Lower leg skin (tissue), 4 donors: ENCODE results near the gene ADORA1. TPM values are rescaled to one million over a fixed set of nuclear protein-coding genes. Genes with fewer than 3 reads are reported as not detected.

Experiments used
- DNase-seq, 2 donors: peaks; one replicate each; pipeline ENCODE4 v3.0.0-alpha.2; 2019; ENCODE audit warnings: low spot score in 2 of 2
- H3K4me3 ChIP-seq: fragments of 200-600 bp; sonication (generic); 2 replicates; pipeline ENCODE4 v1.5.1; 2017; ENCODE audit warnings: mild to moderate bottlenecking, low read depth; ENCODE audit not compliant: poor library complexity, severe bottlenecking
- POLR2A ChIP-seq, 2 donors: fragments of 450-650 bp; IDR thresholded peaks; one replicate each; pipeline ENCODE4 v1.6.1; 2016 to 2017; ENCODE audit warnings: antibody characterized with exemption in 2 of 2, mild to moderate bottlenecking in 1 of 2, moderate library complexity in 1 of 2
- WGBS, 2 donors: methylation state at CpG; one replicate each; pipeline ENCODE4 v1.1.5; 2018; 5-methylcytosine and 5-hydroxymethylcytosine counted together
- intact Hi-C: fragments of 100-400 bp; cut with DNase I; formaldehyde crosslinking; loops from one replicate; pipeline ENCODE4 v1.15.0; 2023; ENCODE audit warnings: low total_unique reads
- total RNA-seq, 4 donors: library from RNA; depleted of rRNA; stranded (reverse); fragments of >200 nt; gene quantifications; one replicate each; pipeline ENCODE4 v1.1.0, GENCODE V29; 2016
- TF ChIP-seq, protein P1 (sequence below), 3 donors: fragments of 450-650 bp; IDR thresholded peaks; one replicate each; pipeline ENCODE4 v1.5.1; 2016; ENCODE audit warnings: antibody characterized with exemption in 3 of 3, mild to moderate bottlenecking in 3 of 3, moderate library complexity in 2 of 3

ADORA1 gene
- total RNA-seq, 4 donors from 2014 or later = 1.8 to 7.7 (median 5.3) TPM

DNA sequence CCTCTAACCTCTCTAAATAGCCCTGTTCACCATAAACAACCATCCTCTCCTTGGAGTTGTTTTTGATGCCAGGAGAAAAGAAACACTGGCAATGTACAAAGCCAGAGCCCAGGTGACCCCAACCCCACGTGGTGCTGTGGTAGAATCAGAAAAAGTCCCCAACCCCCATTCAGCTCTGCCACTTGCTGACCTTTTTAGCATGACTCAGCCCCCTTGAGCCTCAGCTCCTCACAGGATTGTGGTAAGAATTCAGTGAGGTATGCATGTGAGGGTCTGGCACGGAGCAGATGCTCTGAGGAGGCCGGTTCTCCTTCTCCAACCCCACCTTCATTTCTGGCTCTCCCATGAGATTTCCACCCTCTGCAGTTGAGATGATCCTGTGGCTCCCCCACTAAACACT lies 70.1 kb downstream of the ADORA1 start:
- DNase-seq = no peak
- intact Hi-C loops = no loop called here
- WGBS, 2 donors = 49 to 60% methylated on average over 3 of the region's 3 CpGs
- no peak overlapping the region for H3K4me3 ChIP-seq
- TF ChIP-seq POLR2A (IDR thresholded peaks at IDR 0.05) = no peak

DNA sequence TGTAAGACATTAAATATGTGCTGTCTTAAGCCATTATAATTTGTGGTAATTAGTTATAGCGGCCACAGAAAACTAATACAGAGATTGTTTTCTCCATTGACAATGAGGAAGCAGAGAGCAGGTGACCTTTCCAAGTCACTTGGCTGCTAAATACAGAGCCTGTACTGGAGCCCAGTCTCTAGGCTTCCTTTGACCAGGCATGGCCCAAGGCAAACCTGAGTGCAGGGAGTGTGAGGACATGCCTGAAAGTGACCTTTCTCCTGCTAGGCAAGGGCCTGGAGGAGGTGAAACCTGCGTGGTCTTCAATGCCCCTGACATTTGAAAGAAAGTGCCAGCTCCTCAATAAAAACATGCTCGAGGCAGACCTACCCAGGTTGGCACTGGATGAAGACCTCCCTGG lies 71.5 kb downstream of the ADORA1 start:
- intact Hi-C loops = no loop called here
- no peak overlapping the region for H3K4me3 ChIP-seq
- DNase-seq = no peak
- TF ChIP-seq POLR2A (IDR thresholded peaks at IDR 0.05) = no peak
- TF ChIP-seq, protein P1, sequence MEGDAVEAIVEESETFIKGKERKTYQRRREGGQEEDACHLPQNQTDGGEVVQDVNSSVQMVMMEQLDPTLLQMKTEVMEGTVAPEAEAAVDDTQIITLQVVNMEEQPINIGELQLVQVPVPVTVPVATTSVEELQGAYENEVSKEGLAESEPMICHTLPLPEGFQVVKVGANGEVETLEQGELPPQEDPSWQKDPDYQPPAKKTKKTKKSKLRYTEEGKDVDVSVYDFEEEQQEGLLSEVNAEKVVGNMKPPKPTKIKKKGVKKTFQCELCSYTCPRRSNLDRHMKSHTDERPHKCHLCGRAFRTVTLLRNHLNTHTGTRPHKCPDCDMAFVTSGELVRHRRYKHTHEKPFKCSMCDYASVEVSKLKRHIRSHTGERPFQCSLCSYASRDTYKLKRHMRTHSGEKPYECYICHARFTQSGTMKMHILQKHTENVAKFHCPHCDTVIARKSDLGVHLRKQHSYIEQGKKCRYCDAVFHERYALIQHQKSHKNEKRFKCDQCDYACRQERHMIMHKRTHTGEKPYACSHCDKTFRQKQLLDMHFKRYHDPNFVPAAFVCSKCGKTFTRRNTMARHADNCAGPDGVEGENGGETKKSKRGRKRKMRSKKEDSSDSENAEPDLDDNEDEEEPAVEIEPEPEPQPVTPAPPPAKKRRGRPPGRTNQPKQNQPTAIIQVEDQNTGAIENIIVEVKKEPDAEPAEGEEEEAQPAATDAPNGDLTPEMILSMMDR (IDR thresholded peaks at IDR 0.05) = no peak
- WGBS, 2 donors = 83 to 89% methylated on average over 3 of the region's 3 CpGs

DNA sequence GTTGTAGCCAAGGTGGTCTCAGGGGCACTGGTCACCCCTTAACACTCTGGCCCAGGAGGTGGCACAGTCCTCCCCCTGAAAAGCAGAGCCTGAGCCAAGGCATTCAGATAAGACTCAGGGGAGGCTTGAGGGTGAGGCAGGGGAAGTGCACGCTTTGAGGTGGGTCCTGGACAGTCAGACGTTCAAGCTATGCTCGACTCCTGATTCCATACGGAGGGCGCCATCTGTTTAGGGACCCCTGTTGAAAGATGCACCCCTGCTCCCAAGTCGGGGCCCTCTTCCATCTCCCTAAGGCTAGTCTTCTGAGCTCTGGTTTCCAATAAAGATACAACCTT lies 71.9 kb downstream of the ADORA1 start:
- peak in 1 of 2 donors; percentile 82 for DNase-seq
- WGBS, 2 donors = 82 to 91% methylated on average over 6 of the region's 6 CpGs
- TF ChIP-seq, protein P1 (IDR thresholded peaks at IDR 0.05) = no peak
- TF ChIP-seq POLR2A (IDR thresholded peaks at IDR 0.05) = no peak
- no peak overlapping the region for H3K4me3 ChIP-seq
- intact Hi-C loops = no loop called here

DNA sequence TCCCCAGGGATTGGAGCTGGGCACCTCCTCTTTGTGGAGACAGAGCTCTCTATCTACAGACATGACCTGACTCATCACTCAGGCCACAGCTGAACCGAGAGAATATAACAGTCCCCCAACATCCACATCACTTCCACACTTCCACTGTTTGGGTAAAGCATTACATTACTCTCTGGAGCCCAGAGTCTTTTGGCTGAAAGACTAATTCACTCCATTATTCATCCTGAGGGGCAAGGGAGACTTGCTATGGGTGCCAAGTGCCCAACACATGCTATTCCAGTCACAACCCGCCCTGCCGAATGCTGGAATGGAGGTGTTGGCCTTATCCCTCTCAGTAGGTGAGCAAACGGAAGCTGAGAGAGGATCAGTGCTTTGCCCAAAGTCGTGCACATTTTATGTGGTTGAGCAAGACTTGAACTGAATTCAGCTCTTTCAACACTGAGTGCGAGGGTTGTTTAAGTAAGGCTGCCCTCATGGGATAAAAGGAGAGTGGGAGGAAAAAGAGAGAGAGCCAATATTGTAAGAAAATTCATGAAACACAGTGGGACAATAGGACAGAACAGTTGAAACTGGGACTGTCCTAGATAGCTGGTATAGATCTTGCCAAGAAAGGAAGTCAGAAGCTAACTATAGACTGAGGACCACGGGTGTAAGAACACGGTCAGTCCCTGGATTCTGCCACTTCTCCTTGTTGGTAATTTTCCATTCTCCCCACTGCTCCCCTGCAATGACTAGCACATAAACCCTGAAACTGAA lies 72.5 kb downstream of the ADORA1 start:
- TF ChIP-seq, protein P1 (IDR thresholded peaks at IDR 0.05) = no peak
- no peak for TF ChIP-seq POLR2A (IDR thresholded peaks at IDR 0.05)
- peak in 1 of 2 donors; percentile 65 for DNase-seq
- H3K4me3 ChIP-seq = no peak overlapping the region
- intact Hi-C loops = no loop called here
- WGBS, 2 donors = 26 to 44% methylated on average over 8 of the region's 8 CpGs

- 81 to 86% methylated on average over 1 of the region's 1 CpG for WGBS, 2 donors
- no peak overlapping the region for H3K4me3 ChIP-seq
- intact Hi-C loops = no loop called here
- TF ChIP-seq POLR2A (IDR thresholded peaks at IDR 0.05) = no peak
- TF ChIP-seq, protein P1 (IDR thresholded peaks at IDR 0.05) = no peak
- peak in 1 of 2 donors; percentile 57 for DNase-seq
These were observed 73.4 kb downstream of the ADORA1 start for GRCh38 chr1:203200916-203201315.

DNA sequence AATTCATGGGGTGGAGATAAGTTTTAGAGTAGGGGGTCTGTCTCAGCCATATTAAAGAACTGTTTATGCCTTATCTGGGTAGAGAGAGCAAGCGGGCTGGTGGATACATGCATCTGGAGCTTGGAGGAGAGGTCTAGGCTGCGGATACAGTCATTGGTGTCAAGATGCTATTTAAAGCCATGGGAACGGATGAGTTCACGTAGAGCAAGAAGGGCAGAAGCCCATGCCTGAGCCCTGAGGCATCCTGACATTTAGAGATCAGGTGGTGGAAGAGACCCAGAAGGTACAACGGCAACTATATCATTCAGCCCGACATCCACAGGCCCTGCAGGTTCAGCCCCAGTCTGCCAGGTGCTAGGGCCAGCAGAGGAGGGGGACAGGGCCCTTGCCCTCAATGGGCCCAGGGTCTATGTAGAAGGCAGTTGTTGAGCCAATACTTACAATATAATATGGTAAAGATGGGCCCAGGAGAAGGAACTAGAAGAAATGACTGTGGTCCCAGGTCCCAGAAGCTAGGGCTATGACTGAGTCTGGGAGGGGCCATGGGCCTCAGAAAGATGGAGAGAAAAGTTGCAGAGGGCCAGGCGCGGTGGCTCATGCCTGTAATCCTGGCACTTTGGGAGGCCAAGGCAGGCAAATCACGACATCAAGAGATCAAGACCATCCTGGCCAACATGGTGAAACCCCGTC lies 74.1 kb downstream of the ADORA1 start:
- 71 to 84% methylated on average over 10 of the region's 10 CpGs for WGBS, 2 donors
- DNase-seq = peak in 1 of 2 donors; percentile 50
- TF ChIP-seq POLR2A (IDR thresholded peaks at IDR 0.05) = no peak
- TF ChIP-seq, protein P1 (IDR thresholded peaks at IDR 0.05) = no peak
- intact Hi-C loops = no loop called here
- no peak overlapping the region for H3K4me3 ChIP-seq
